H9 (cell line): ENCODE results near the gene TSPAN32. TPM values are rescaled to one million over a fixed set of nuclear protein-coding genes. Genes with fewer than 3 reads are reported as not detected.

Source experiments
- DNase-seq: peaks from one replicate; pipeline ENCODE4 v3.0.0-alpha.2; 2017
- H2AFZ ChIP-seq: one replicate; pipeline ENCODE4 v1.6.1; 2013; ENCODE audit warnings: mild to moderate bottlenecking, low read length, control low read depth, moderate library complexity
- H2AK5ac ChIP-seq: 2 replicates; pipeline ENCODE4 v1.6.1; 2013; ENCODE audit warnings: low read length, control low read depth, mixed read lengths; ENCODE audit not compliant: insufficient read length
- H2BK120ac ChIP-seq: one replicate; pipeline ENCODE4 v1.6.1; 2013; ENCODE audit warnings: low read depth, mild to moderate bottlenecking, low read length, control low read depth, inconsistent platforms; ENCODE audit not compliant: poor library complexity, severe bottlenecking
- H2BK12ac ChIP-seq: 2 replicates; pipeline ENCODE4 v1.6.1; 2013; ENCODE audit warnings: low read length, control low read depth, mixed read lengths, low read depth; ENCODE audit not compliant: insufficient read length
- H2BK15ac ChIP-seq: 2 replicates; pipeline ENCODE4 v1.6.1; 2013; ENCODE audit warnings: low read depth, low read length, control low read depth
- H2BK20ac ChIP-seq: one replicate; pipeline ENCODE4 v1.6.1; 2013; ENCODE audit warnings: low read depth, mild to moderate bottlenecking, low read length, control low read depth, inconsistent platforms; ENCODE audit not compliant: poor library complexity, severe bottlenecking
- H2BK5ac ChIP-seq: 2 replicates; pipeline ENCODE4 v1.6.1; 2013; ENCODE audit warnings: low read length, control low read depth, mixed read lengths; ENCODE audit not compliant: insufficient read length
- H3K14ac ChIP-seq: 2 replicates; pipeline ENCODE4 v1.6.1; 2013; ENCODE audit warnings: low read length, control low read depth; ENCODE audit not compliant: insufficient read depth
- H3K18ac ChIP-seq: 2 replicates; pipeline ENCODE4 v1.6.1; 2013; ENCODE audit warnings: low read depth, mild to moderate bottlenecking, mixed read lengths, low read length, control low read depth; ENCODE audit not compliant: insufficient read length
- H3K23ac ChIP-seq: 2 replicates; pipeline ENCODE4 v1.6.1; 2013; ENCODE audit warnings: low read length, control low read depth, mixed read lengths, low read depth; ENCODE audit not compliant: insufficient read length
- H3K23me2 ChIP-seq: 2 replicates; pipeline ENCODE4 v1.6.1; 2013; ENCODE audit warnings: low read depth, mild to moderate bottlenecking, mixed read lengths, low read length, control low read depth; ENCODE audit not compliant: insufficient read length, poor library complexity, severe bottlenecking
- H3K27ac ChIP-seq: 2 replicates; pipeline ENCODE4 v1.5.1; 2013; ENCODE audit warnings: low read length, control low read depth, mixed read lengths, low read depth; ENCODE audit not compliant: insufficient read length
- H3K27me3 ChIP-seq: 2 replicates; pipeline ENCODE4 v1.6.1; 2013; ENCODE audit warnings: low read length, control low read depth, inconsistent platforms; ENCODE audit not compliant: insufficient read depth
- H3K4ac ChIP-seq: 2 replicates; pipeline ENCODE4 v1.6.1; 2013; ENCODE audit warnings: low read depth, mild to moderate bottlenecking, control low read depth, inconsistent platforms, low read length, moderate library complexity
- H3K4me1 ChIP-seq: 2 replicates; pipeline ENCODE4 v1.6.1; 2013; ENCODE audit warnings: low read length, control low read depth, inconsistent platforms; ENCODE audit not compliant: insufficient read depth
- H3K4me2 ChIP-seq: 2 replicates; pipeline ENCODE4 v1.6.1; 2013; ENCODE audit warnings: low read length, control low read depth, mixed read lengths; ENCODE audit not compliant: insufficient read length, insufficient read depth
- H3K56ac ChIP-seq: 2 replicates; pipeline ENCODE4 v1.6.1; 2013; ENCODE audit warnings: low read depth, mild to moderate bottlenecking, mixed read lengths, low read length, control low read depth; ENCODE audit not compliant: insufficient read length
- H3K79me1 ChIP-seq: 2 replicates; pipeline ENCODE4 v1.6.1; 2013; ENCODE audit warnings: low read depth, mild to moderate bottlenecking, moderate library complexity, low read length, control low read depth, inconsistent platforms; ENCODE audit not compliant: insufficient read depth, poor library complexity, severe bottlenecking
- H3K79me2 ChIP-seq: 2 replicates; pipeline ENCODE4 v1.6.1; 2013; ENCODE audit warnings: low read length, control low read depth, inconsistent platforms; ENCODE audit not compliant: insufficient read depth
- H3K9ac ChIP-seq: 2 replicates; pipeline ENCODE4 v1.6.1; 2013; ENCODE audit warnings: low read length, control low read depth, mixed read lengths; ENCODE audit not compliant: insufficient read length; ENCODE audit errors: extremely low read depth
- H3K9me3 ChIP-seq: one replicate; pipeline ENCODE4 v1.6.1; 2013; ENCODE audit warnings: low read depth, low read length, inconsistent platforms; ENCODE audit not compliant: control insufficient read depth
- H3T11ph ChIP-seq: one replicate; pipeline ENCODE4 v1.6.1; 2013; ENCODE audit warnings: mild to moderate bottlenecking, low read length, control low read depth, inconsistent platforms
- H4K20me1 ChIP-seq: one replicate; pipeline ENCODE4 v1.6.1; 2013; ENCODE audit not compliant: control insufficient read depth, insufficient read length, insufficient read depth
- H4K5ac ChIP-seq: 2 replicates; pipeline ENCODE4 v1.6.1; 2013; ENCODE audit warnings: low read depth, mild to moderate bottlenecking, mixed read lengths, low read length, control low read depth; ENCODE audit not compliant: insufficient read length
- H4K8ac ChIP-seq: replicated peaks from 2 replicates; pipeline ENCODE4 v1.6.1; 2013; ENCODE audit warnings: low read length, control low read depth, mixed read lengths, low read depth; ENCODE audit not compliant: insufficient read length
- H4K91ac ChIP-seq: 2 replicates; pipeline ENCODE4 v1.6.1; 2013; ENCODE audit warnings: low read depth, mild to moderate bottlenecking, moderate library complexity, mixed read lengths, low read length, control low read depth; ENCODE audit not compliant: insufficient read length
- H3K27ac Mint-ChIP-seq, 3 experiments: 2 replicates in 2 of 3; 3 replicates in 1 of 3; pipeline ENCODE4 v1.8.0; 2020 to 2021; ENCODE audit warnings: mixed read lengths in 3 of 3, mild to moderate bottlenecking in 1 of 3, moderate library complexity in 1 of 3
- H3K27me3 Mint-ChIP-seq: 2 replicates; pipeline ENCODE4 v1.8.0; 2021; ENCODE audit warnings: low read depth, mild to moderate bottlenecking, moderate library complexity, mixed read lengths
- H3K36me3 Mint-ChIP-seq, 3 experiments: 2 replicates in 2 of 3; 3 replicates in 1 of 3; pipeline ENCODE4 v1.8.0; 2020 to 2021; ENCODE audit warnings: low read depth in 3 of 3, mixed read lengths in 3 of 3; ENCODE audit not compliant: insufficient read depth in 1 of 3
- H3K4me1 Mint-ChIP-seq, 2 experiments: 2 replicates each; pipeline ENCODE4 v1.8.0; 2020; ENCODE audit warnings: mixed read lengths in 2 of 2
- H3K4me3 Mint-ChIP-seq, 2 experiments: 2 replicates in 1 of 2; 3 replicates in 1 of 2; pipeline ENCODE4 v1.8.0; 2020 to 2021; ENCODE audit warnings: mild to moderate bottlenecking in 2 of 2, mixed read lengths in 2 of 2, moderate library complexity in 1 of 2
- H3K9me3 Mint-ChIP-seq, 2 experiments: 2 replicates in 1 of 2; 3 replicates in 1 of 2; pipeline ENCODE4 v1.8.0; 2020; ENCODE audit warnings: mild to moderate bottlenecking in 2 of 2, mixed read lengths in 2 of 2, moderate library complexity in 1 of 2
- CTCF ChIP-seq: fragments of 200-600 bp; sonication (generic); conservative IDR thresholded peaks from 3 replicates; pipeline ENCODE4 v1.8.0; 2021; ENCODE audit warnings: antibody characterized with exemption, mild to moderate bottlenecking
- WGBS: extraction: QIAGEN DNeasy Blood & Tissue Kit; methylation state at CpG from one replicate; pipeline ENCODE4 v1.1.7; 2013; ENCODE audit warnings: missing lambda C conversion rate, low lambda C conversion rate, mixed read lengths; ENCODE audit not compliant: insufficient read length; ENCODE audit errors: extremely low coverage; 5-methylcytosine and 5-hydroxymethylcytosine counted together
- total RNA-seq: library from RNA; stranded (reverse); gene quantifications from 2 replicates; pipeline ENCODE4 v1.2.1, GENCODE V29; 2021

The TSPAN32 gene
- total RNA-seq, 1 experiment from 2014 or later, result not detected

- no CpG with 5 or more reads among the region's 31 CpGs for WGBS
- peak; percentile 20 for DNase-seq
- no peaks in the 10 kb centered on the region; a peak in 1 of 7 replicates for H3K36me3 Mint-ChIP-seq
These were observed 44.7 kb upstream of the TSPAN32 start for GRCh38 chr11:2256951-2257700.

More at GRCh38 chr11:2256951-2257700, 44.7 kb upstream of the TSPAN32 start:
- no peaks in the 10 kb centered on the region for H3K79me2 ChIP-seq
- H3K27me3 ChIP-seq, result no peaks in the 10 kb centered on the region
- no peak overlapping the region for H2BK5ac ChIP-seq
- H3T11ph ChIP-seq, result no peak overlapping the region
- no peak overlapping the region for H4K91ac ChIP-seq
- no peak overlapping the region for H3K56ac ChIP-seq
- H2BK15ac ChIP-seq, result no peak overlapping the region
- H3K79me1 ChIP-seq, result no peaks in the 10 kb centered on the region
- no peak overlapping the region for H4K8ac ChIP-seq
- Mint-ChIP-seq H3K4me1 (no peaks in the 10 kb centered on the region), H3K27me3 (peaks cover 50% of the 10 kb centered on the region), H3K9me3 (peaks cover 0 to 9% of the 10 kb centered on the region in 2 experiments; a peak in 2 of 5 replicates), H3K27ac (no peak overlapping the region; a peak in 1 of 7 replicates), H3K4me3 (no peak overlapping the region)
- H3K4me2 ChIP-seq, result no peak overlapping the region
- no peak overlapping the region for H2BK12ac ChIP-seq
- H4K5ac ChIP-seq, result no peak overlapping the region
- H3K23ac ChIP-seq, result no peak overlapping the region
- no peak overlapping the region for H2BK120ac ChIP-seq
- H3K18ac ChIP-seq, result no peak overlapping the region
- H2AFZ ChIP-seq, result no peak overlapping the region
- H4K20me1 ChIP-seq, result peaks cover 2% of the 10 kb centered on the region
- H2BK20ac ChIP-seq, result no peak overlapping the region
- no peak overlapping the region for H3K4ac ChIP-seq
- H3K9me3 ChIP-seq, result no peaks in the 10 kb centered on the region
- H3K23me2 ChIP-seq, result no peaks in the 10 kb centered on the region
- no peaks in the 10 kb centered on the region for H3K4me1 ChIP-seq
- TF ChIP-seq CTCF, result no peak
- peak overlapping the region; percentile 59; the same call in 1 of the 2 replicates for H3K14ac ChIP-seq
- H2AK5ac ChIP-seq, result no peak overlapping the region
- no peak overlapping the region for H3K9ac ChIP-seq
- H3K27ac ChIP-seq, result no peak overlapping the region
